Erythroblast (primary cell): ENCODE data around the gene CNOT8.

ENCODE experiments used
- GATA1 ChIP-seq: IDR thresholded peaks from 2 replicates; pipeline ENCODE4 v1.6.1; 2011; ENCODE audit warnings: low read depth, mild to moderate bottlenecking, control low read depth, low read length, moderate library complexity
- POLR2A ChIP-seq: IDR thresholded peaks from 2 replicates; pipeline ENCODE4 v1.6.1; 2011; ENCODE audit warnings: mild to moderate bottlenecking, low read length

- TF ChIP-seq POLR2A (no peak), GATA1 (no peak)
These were observed 1.7 kb downstream of the CNOT8 start for GRCh38 chr5:154860123-154860522.
